Measurements from ENCODE around the gene SEC16B. TPM values are rescaled to one million over a fixed set of nuclear protein-coding genes. Genes with fewer than 3 reads are reported as not detected.

Gene SEC16B
- 1.7 and 1.8 TPM in 2 replicates for total RNA-seq

DNA sequence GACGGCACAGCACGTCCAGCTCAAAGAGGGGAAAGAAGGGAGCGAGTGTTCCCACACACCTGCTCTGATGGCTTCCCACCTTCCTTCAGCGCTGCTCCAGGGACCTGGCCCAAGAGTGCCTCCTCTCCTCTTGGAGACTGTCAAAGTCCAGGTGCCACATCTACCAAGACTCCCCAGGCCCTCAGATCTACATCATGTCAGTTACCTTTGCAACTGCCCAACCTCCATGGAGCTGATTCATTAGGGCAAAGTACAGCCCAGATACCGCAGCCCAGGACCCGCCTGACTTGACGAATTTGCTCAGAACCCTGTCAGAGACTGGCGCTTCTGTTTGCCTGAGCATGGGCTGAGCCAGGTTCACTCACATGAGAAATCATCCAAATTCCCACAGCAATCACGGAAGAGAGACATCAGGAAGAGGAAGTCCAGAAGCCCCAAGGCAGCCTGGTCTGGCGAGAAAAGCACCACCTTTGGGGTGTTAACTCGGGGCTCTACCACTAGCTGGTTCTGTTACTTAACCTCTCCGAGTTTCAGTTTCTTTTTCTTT, at the start of gene SEC16B:
SEC16B (minus strand) TSS at position 234 of the 547 bp plus-strand sequence. CDS start 2,077 bp downstream, outside the sequence.

Other genes starting within 250 kb of the SEC16B start
- gene RASAL2, start 124.0 kb upstream of the SEC16B start, total RNA-seq: 12.1 and 16.0 TPM in 2 replicates

Data from smooth muscle cell of bladder (primary cell).